Activated naive CD4-positive, alpha-beta T cell treated with anti-CD3 and anti-CD28 coated beads, Interleukin-2, amount 50 U/mL, for 72 hours (primary cell): ENCODE measurements around the gene THY1. TPM values are rescaled to one million over a fixed set of nuclear protein-coding genes. Genes with fewer than 3 reads are reported as not detected.

Experiments
- ATAC-seq, 2 donors: fragments of 150-1000 bp; cut with Tn5 transposase; 2 replicates each; pipeline ENCODE4 v1.10.0; 2021; ENCODE audit warnings: mild to moderate bottlenecking in 2 of 2, moderate library complexity in 2 of 2
- DNase-seq, 2 donors: peaks; one replicate each; pipeline ENCODE4 v3.0.0; 2021 to 2022; ENCODE audit warnings: low spot score in 2 of 2
- H3K27ac Mint-ChIP-seq, 2 donors: one replicate each; pipeline ENCODE4 v1.8.0; 2022; ENCODE audit warnings: mild to moderate bottlenecking in 2 of 2, mixed read lengths in 2 of 2
- H3K36me3 Mint-ChIP-seq, 2 donors: one replicate each; pipeline ENCODE4 v1.8.0; 2022; ENCODE audit warnings: mixed read lengths in 2 of 2
- H3K9me3 Mint-ChIP-seq, 2 donors: one replicate each; pipeline ENCODE4 v1.8.0; 2022; ENCODE audit warnings: mixed read lengths in 2 of 2
- total RNA-seq, 2 donors: library from RNA; stranded (reverse); gene quantifications; one replicate each; pipeline ENCODE4 v1.2.3, GENCODE V29; 2022

Gene THY1
- total RNA-seq, 2 donors from 2014 or later, result not detected

DNA sequence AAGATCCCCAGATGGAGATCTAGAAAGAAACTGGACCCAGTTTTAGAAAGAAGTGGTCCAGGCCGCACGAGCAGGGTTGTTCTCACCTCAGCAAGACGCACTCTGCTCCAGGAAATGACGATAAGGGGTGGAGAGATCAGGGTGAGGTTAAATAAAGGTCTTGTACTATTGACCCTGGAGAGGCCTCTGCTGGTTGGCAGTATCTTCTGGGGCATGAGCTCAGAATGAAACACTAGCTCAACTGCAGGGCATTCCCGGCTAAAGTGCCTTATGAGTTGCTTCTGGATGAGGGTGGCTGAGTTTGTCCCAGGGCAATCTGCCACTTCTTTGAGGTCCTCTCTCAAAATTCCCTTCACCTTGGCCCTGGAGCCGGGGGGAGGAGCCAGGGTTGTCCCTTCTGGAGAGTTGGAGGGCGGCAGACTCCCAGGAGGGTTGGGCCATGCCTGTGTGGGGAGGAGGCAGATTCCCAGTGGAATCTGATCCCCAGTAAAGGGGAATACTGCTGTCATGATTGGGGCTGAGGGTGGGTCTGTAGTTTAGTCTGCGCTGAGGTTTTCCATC, 52.4 kb downstream of the THY1 start:
- no peaks in the 10 kb centered on the region for H3K9me3 Mint-ChIP-seq
- H3K36me3 Mint-ChIP-seq, result no peaks in the 10 kb centered on the region
- ATAC-seq, result no peak
- H3K27ac Mint-ChIP-seq, result no peak overlapping the region
- DNase-seq, result peak in 1 of 2 donors; percentile 51

DNA sequence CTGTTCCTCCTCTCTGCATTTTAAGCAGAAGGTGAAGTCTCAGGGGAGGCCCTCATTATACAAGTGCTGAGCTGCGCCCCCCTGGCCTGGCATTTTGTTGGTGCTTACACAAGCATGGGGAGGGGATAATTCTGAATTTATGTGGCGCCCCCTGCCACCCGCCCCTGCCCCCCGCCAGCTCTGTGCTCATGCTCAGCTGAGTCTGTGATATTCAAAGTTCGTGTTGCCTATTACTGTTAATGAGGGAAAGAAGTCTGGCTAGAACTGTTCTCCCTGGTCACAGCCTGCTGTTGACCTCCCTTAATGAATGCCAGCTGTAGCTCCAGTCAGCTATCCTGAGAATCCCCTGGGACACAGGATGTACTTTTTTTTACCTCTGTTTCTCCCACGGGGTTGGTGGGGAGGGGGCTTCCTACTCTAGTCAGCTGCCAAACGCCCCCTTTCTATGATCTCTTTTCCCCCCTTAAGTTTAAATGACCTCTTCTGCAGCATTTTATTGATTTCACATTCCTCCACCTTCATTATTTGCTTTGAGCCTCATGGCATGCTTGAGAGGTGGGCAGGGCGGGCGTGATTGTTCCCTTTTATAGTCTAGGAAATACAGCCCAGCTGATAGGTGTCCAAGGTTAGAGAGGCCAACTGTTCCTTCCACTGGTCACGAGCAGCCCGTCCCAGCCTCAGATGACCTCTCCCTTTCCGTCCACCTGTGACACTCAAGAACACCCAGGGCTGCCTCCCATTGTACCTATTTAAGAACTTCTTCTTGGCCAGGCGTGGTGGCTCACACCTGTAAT, 53.6 kb downstream of the THY1 start:
- peaks cover 3 to 4% of the 10 kb centered on the region in 2 donors for H3K9me3 Mint-ChIP-seq
- no peak for DNase-seq
- ATAC-seq, result no peak
- no peak overlapping the region for H3K27ac Mint-ChIP-seq
- peaks cover 0 to 4% of the 10 kb centered on the region in 2 donors for H3K36me3 Mint-ChIP-seq

DNA sequence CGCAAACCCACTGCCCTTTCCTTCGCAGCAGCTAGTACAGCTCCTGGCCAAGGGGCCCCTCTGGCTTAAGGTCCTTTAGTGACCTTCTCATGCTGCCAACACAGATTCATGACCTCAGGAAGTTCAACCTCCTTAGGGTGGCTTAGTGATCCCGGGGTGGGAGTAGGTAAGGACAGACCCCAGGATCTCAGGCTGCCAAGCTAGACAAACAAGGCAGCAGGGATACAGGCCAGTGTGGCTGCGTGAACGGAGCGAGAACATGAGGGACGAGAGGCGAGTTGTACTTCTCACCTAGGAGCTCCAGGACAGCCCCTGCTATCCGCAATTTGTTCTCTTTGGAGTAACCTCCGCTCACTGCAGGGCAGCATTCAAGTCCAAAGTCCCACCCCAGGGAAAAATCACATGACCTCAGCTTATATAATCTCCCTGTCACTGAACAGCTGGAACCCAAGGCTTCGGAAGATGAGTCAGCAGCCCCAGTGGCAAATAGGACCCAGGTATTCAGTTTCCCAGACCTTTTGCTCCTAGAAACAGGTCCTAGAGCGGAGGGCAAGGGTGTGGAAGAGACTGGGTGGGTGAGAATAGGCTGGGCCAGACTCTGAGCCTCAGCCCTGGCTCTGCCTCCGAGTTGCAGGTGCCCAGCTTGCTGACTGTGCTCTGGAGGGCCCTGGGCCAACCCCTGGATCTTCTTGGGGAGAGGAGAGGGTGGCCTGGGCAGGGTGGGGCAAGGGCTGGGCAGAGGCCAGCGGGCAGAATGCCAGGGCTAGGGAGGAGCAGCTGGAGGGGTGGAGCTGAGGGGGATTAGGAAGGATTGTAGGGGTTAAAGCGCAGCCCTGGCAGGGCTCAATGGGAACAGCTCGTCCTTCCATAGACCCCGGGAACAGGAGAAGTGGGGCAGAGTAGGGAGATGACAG, 54.6 kb downstream of the THY1 start:
- no peak overlapping the region for H3K27ac Mint-ChIP-seq
- H3K36me3 Mint-ChIP-seq, result peaks cover 0 to 5% of the 10 kb centered on the region in 2 donors
- peak in 1 of 2 donors; percentile 44 for DNase-seq
- no peak for ATAC-seq
- H3K9me3 Mint-ChIP-seq, result peaks cover 3 to 4% of the 10 kb centered on the region in 2 donors

DNA sequence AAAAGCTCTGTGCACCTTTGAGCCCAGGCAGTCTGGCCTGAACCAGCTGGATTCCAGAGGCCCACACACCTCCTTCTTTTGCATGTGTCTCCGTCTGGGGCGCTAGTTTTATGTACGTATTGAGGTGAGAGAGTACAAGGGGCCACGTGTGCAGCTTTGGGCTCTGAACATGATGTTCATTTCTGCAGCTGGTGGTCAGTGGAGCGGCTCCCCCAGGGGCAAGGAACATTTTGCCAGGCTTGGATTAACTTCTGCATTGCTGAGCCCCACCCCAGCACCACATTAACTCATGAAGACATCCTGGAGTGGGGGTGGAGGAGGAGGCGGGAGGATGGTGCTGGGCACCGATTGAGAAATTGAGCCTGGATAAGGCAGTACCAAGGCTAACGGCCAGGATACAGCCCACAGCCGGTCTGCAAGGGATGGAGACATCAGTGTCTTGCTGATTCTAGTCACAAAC, 55.3 kb downstream of the THY1 start:
- peaks cover 3 to 4% of the 10 kb centered on the region in 2 donors for H3K9me3 Mint-ChIP-seq
- no peak overlapping the region for H3K27ac Mint-ChIP-seq
- ATAC-seq (no peak), DNase-seq (no peak)
- H3K36me3 Mint-ChIP-seq, result peaks cover 0 to 5% of the 10 kb centered on the region in 2 donors

Other genes with a start within 250 kb of the THY1 start
- gene NHERF4, start 237.7 kb downstream of the THY1 start, total RNA-seq, result under 1 TPM; 0.23 to 0.30 TPM
- gene CBL, start 216.8 kb downstream of the THY1 start, total RNA-seq, result 10 to 100 TPM; 32.3 to 50.0 TPM
- 10 to 100 TPM in 1 of 2 donors, 1 to 10 TPM in 1; 3.5 to 15.7 TPM for gene MCAM, start 106.0 kb downstream of the THY1 start, total RNA-seq
- 10 to 100 TPM; 37.6 to 38.8 TPM for gene RNF26, start 88.6 kb downstream of the THY1 start, total RNA-seq
- gene C1QTNF5, start 82.3 kb downstream of the THY1 start, total RNA-seq, result not detected
- gene MFRP, start 76.5 kb downstream of the THY1 start, total RNA-seq, result not detected
- gene USP2, start 41.5 kb downstream of the THY1 start, total RNA-seq, result 1 to 10 TPM in 1 of 2 donors, under 1 TPM in 1; 0.66 to 1.3 TPM